ENCODE data around the gene SULT1E1.
A peak's percentile ranks its signal among the peaks of the same experiment; 100 is the strongest.

DNA sequence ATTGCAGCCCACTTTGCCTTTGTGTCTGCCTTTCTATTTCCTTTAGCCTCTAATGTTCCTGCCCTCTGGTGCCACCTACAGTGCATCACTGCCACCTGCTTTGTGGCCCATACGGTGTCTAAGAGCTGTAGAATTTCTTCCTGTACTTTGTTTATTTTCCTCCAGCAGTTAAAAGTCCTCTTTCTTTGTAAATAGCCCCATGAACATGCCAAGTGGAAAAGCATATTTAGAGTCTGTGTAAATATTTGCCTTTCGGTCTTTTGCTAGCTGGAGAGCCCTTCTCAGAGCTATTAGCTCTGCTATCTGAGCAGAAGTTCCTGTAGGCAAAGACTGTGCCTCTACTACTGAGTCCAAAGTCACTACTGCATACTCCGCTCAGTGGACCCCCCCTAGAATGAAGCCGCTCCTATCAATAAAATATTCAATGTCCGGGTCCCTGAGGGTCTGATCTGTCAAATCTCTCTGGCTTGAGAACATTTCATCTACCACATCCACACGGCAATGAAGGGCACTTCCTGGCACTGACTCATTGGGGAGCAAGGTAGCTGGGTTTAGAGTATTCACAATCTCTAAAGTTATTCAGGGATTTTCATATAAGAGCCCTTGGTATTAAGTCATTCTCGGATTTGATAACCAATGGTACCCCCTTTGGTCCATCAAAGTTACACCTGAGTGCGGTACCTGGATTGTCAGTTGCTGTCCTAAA is 36.3 kb downstream of the SULT1E1 start:
- TF ChIP-seq, protein P1, sequence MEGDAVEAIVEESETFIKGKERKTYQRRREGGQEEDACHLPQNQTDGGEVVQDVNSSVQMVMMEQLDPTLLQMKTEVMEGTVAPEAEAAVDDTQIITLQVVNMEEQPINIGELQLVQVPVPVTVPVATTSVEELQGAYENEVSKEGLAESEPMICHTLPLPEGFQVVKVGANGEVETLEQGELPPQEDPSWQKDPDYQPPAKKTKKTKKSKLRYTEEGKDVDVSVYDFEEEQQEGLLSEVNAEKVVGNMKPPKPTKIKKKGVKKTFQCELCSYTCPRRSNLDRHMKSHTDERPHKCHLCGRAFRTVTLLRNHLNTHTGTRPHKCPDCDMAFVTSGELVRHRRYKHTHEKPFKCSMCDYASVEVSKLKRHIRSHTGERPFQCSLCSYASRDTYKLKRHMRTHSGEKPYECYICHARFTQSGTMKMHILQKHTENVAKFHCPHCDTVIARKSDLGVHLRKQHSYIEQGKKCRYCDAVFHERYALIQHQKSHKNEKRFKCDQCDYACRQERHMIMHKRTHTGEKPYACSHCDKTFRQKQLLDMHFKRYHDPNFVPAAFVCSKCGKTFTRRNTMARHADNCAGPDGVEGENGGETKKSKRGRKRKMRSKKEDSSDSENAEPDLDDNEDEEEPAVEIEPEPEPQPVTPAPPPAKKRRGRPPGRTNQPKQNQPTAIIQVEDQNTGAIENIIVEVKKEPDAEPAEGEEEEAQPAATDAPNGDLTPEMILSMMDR (IDR thresholded peaks at IDR 0.05): peak; percentile 67 to 84 (median 80)
- TF ChIP-seq POLR2A (IDR thresholded peaks at IDR 0.05): no peak

Data from right lobe of liver (tissue), 4 donors.